MM.1S (cell line): Measurements from ENCODE around the gene VAC14.

Source experiments
- CTCF ChIP-seq: fragments of 300-600 bp; sonication (generic); IDR thresholded peaks from 2 replicates; pipeline ENCODE4 v1.5.1; 2016; ENCODE audit warnings: antibody characterized with exemption, low read length, mixed read lengths
- EZH2phosphoT487 ChIP-seq: fragments of 300-600 bp; sonication (generic); IDR thresholded peaks from 2 replicates; pipeline ENCODE4 v1.6.1; 2018; ENCODE audit warnings: antibody characterized with exemption, low read length

- no peak for TF ChIP-seq CTCF
- TF ChIP-seq EZH2phosphoT487, result no peak
Observed at GRCh38 chr16:70724146-70725023, 76.6 kb downstream of the VAC14 start.
